BE2C (cell line): ENCODE measurements around the gene PECR.

Experiments
- DNase-seq: peaks from one replicate; pipeline ENCODE4 v3.0.0-alpha.2; 2020
- H3K27me3 ChIP-seq: fragments of 250-450 bp; sonication (Bioruptor Pico); 2 replicates; pipeline ENCODE4 v1.5.1; 2020; ENCODE audit warnings: mild to moderate bottlenecking
- H3K36me3 ChIP-seq: fragments of 250-450 bp; sonication (Bioruptor Pico); 2 replicates; pipeline ENCODE4 v1.5.1; 2020; ENCODE audit warnings: mild to moderate bottlenecking
- H3K4me1 ChIP-seq: fragments of 250-450 bp; sonication (Bioruptor Pico); 2 replicates; pipeline ENCODE4 v1.5.1; 2020
- H3K4me3 ChIP-seq: 2 replicates; pipeline ENCODE4 v1.5.1; 2011; ENCODE audit warnings: low read depth, low read length
- H3K9me3 ChIP-seq: fragments of 250-450 bp; sonication (Bioruptor Pico); 2 replicates; pipeline ENCODE4 v1.5.1; 2020
- TF ChIP-seq, protein P1 (sequence below): IDR thresholded peaks from 2 replicates; pipeline ENCODE4 v1.5.1; 2012; ENCODE audit warnings: mild to moderate bottlenecking, low read depth, low read length

Gene PECR

DNA sequence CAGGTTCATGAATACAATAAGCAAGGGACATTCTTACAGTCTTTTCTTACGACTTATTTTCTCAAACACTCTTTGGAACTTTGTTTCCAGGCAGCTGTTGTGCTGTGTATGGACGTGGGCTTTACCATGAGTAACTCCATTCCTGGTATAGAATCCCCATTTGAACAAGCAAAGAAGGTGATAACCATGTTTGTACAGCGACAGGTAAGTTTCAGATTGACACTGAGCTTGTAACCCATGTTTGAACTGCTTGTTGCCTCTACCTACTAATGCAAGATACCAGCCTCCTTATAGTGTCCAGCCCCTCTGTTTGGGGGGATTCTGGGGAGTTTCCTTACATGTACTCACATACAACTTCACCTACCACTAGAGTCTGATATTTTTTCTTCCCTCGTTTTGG, 31.3 kb upstream of the PECR start:
- Histone ChIP-seq H3K27me3 (no peaks in the 10 kb centered on the region), H3K36me3 (peaks cover 68% of the 10 kb centered on the region), H3K4me3 (no peak overlapping the region), H3K9me3 (no peaks in the 10 kb centered on the region), H3K4me1 (peaks cover 19% of the 10 kb centered on the region)
- TF ChIP-seq, protein P1, sequence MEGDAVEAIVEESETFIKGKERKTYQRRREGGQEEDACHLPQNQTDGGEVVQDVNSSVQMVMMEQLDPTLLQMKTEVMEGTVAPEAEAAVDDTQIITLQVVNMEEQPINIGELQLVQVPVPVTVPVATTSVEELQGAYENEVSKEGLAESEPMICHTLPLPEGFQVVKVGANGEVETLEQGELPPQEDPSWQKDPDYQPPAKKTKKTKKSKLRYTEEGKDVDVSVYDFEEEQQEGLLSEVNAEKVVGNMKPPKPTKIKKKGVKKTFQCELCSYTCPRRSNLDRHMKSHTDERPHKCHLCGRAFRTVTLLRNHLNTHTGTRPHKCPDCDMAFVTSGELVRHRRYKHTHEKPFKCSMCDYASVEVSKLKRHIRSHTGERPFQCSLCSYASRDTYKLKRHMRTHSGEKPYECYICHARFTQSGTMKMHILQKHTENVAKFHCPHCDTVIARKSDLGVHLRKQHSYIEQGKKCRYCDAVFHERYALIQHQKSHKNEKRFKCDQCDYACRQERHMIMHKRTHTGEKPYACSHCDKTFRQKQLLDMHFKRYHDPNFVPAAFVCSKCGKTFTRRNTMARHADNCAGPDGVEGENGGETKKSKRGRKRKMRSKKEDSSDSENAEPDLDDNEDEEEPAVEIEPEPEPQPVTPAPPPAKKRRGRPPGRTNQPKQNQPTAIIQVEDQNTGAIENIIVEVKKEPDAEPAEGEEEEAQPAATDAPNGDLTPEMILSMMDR: no peak
- DNase-seq: no peak

DNA sequence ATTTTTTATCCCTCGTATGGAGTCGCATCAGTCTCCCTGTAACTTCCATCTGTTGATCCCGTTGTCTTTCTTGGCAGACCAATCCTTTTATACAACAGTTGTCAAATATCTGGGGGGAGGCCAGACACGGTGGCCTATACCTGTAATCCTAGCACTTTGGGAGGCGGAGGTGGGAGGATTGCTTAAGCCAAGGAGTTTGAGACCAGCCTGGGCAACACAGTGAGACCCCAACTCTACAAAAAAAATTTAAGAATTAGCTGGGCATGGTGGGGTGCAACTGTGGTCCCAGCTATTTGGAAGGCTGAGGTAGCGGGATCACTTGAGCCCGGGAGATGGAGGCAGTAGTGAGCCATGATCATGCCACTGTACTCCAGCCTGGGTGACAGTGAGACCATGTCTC, 29.5 kb upstream of the PECR start:
- peaks cover 52% of the 10 kb centered on the region for H3K36me3 ChIP-seq
- H3K4me1 ChIP-seq: peaks cover 8% of the 10 kb centered on the region
- H3K4me3 ChIP-seq: no peak overlapping the region; the same call in 1 of the 2 replicates
- TF ChIP-seq, protein P1: no peak
- H3K9me3 ChIP-seq: no peaks in the 10 kb centered on the region
- H3K27me3 ChIP-seq: no peaks in the 10 kb centered on the region
- no peak for DNase-seq

DNA sequence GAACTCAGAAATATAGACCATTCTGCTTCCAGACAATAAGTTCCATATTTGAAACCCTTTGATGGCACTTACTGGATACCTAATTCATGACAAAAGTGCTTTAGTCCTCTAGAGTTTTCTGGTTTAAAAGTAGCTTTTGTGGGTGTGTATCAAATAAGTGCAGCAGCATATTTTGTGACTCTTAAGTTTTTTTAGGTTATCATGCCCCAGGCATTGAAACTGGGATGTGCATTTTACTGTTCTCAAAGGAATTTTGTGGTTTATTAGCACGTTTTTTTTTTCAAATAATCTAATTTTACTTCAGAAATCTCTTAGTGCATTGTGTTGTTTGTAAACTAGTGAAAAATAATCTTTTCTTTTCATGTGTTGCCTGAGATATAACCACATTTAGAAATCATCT, 29.0 kb upstream of the PECR start:
- peaks cover 48% of the 10 kb centered on the region for H3K36me3 ChIP-seq
- H3K9me3 ChIP-seq: no peaks in the 10 kb centered on the region
- no peaks in the 10 kb centered on the region for H3K27me3 ChIP-seq
- H3K4me1 ChIP-seq: peaks cover 3% of the 10 kb centered on the region; the same call in 1 of the 2 replicates
- TF ChIP-seq, protein P1: no peak
- DNase-seq: no peak
- H3K4me3 ChIP-seq: peak overlapping the region; percentile 94

DNA sequence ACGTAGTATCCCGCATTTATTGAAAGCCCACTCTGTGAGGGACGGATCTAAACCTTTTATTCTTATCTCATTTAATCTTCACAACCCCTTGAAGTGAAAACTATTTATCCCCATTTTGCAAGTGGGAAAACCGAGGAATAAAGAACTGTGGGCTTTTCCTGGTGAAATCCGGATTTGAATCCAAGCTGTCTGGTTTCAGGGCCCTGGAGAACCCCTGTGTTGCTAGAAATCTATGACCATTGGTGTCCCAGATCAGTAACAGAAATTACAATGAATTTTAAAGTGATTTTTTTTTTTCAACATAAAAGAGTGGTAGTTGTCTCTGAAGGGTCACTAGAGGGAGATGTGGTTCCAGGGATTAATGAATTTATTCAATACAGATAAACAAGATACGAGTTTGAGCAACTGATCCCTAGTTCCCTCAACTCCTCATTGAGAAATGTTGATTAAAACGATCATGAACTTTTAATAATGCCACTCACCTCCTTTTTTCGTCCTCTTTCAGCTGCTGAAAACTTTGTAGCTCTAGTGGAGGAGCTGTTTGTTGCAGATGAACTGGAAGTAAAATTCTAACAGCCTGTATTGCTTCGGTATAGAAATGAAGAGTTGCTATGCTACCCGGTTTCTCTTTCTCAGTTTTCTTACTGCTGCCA, 28.5 kb upstream of the PECR start:
- no peak for DNase-seq
- Histone ChIP-seq H3K27me3 (no peaks in the 10 kb centered on the region), H3K36me3 (peaks cover 44% of the 10 kb centered on the region), H3K4me3 (peak overlapping the region; percentile 94), H3K9me3 (no peaks in the 10 kb centered on the region), H3K4me1 (peaks cover 3% of the 10 kb centered on the region; the same call in 1 of the 2 replicates)
- TF ChIP-seq, protein P1: peak; percentile 53

DNA sequence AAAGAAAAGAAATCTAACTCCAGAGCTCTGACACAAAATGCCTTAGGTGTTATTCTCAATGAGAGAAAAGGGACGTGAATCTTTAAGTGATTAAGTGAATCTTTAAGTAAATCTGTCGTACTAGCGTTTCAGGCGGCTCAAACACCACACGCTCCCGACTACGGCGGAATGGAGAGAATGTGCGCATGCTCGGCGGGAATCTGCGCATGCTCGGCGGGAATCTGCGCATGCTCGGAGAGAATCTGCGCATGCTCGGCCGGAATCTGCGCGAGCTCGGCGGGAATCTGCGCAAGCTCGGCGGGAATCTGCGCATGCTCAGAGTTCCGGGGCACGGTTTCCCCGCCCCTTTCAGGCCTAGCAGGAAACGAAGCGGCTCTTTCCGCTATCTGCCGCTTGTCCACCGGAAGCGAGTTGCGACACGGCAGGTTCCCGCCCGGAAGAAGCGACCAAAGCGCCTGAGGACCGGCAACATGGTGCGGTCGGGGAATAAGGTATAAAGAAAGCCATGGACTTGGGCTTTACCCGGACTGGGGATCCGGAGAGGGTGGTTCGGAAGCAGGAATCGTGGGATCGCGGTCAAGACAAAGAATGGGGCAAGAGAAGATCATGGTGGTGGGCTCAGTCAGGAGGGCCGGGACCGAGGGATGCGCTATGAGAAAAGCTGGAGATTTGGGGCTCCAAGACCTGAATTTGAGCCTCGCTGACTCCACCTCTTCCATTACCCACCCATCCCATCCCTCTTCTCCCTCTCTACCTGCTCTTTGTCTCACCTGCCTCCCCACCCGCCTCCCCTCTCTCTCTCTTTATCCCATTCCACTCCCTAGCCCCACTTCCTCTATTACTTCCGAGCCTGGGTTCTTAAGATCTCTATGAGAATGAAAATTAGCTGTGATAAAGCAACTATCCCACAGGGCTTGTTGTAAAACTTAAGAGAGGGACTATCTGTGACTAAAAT, 27.6 kb upstream of the PECR start, which contains the start of gene XRCC5:
Gene XRCC5, plus strand, starts transcription at position 382 of the 955 bp plus-strand sequence. Its CDS starts 89 bp downstream, at position 471.
- DNase-seq: peak; percentile 97
- Histone ChIP-seq H3K4me1 (peaks cover under 1% of the 10 kb centered on the region; the same call in 1 of the 2 replicates), H3K4me3 (peak within 1 kb of the TSS; percentile 94), H3K27me3 (no peaks in the 10 kb centered on the region), H3K36me3 (peaks cover 40% of the 10 kb centered on the region), H3K9me3 (no peaks in the 10 kb centered on the region)
- TF ChIP-seq, protein P1: no peak
